ENCODE measurements around the gene ABCB1. TPM values are rescaled to one million over a fixed set of nuclear protein-coding genes. Genes with fewer than 3 reads are reported as not detected.

Gene ABCB1
- total and polyA plus RNA-seq, 2 of the 13 experiments (the other 11 are each of a cell fraction or from before 2014, with no cell fraction given) = 42.8 to 52.6 TPM

DNA sequence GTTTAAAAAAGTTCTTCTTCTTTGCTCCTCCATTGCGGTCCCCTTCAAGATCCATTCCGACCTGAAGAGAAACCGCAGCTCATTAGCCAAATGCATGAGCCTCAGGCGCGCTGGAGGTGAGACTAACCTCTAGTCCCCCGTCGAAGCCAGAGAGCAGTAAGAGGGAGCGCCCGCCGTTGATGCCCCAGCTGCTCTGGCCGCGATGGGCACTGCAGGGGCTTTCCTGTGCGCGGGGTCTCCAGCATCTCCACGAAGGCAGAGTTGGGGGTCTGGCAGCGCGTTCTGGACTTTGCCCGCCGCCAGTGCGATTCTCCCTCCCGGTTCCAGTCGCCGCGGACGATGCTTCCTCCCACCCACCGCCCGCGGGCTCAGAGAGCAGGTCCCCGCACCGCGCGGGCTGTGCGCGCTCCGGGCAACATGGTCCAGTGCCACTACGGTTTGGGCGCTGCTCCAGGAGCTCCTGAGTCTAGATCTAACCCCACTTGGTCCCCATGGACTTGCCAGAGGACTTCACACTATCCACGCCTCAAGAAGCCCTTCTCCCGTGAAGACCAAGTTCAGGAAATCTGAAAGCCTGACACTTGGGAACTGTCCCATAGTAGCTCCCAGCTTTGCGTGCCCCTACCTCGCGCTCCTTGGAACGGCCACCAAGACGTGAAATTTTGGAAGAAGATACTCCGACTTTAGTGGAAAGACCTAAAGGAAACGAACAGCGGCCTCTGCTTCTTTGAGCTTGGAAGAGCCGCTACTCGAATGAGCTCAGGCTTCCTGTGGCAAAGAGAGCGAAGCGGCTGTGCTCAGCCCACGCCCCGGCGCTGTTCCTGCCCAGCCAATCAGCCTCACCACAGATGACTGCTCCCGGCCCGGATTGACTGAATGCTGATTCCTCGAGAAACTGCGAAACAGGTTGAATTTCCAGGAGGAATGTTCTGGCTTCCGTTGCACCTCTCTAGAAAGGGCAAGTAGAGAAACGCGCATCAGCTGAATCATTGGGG is at the start of gene ABCB1 (continued):
- TF ChIP-seq SATB2 (CRISPR knock-in tag; IDR thresholded peaks at IDR 0.05) (no peak), ZNF12 (CRISPR knock-in tag; IDR thresholded peaks at IDR 0.05) (no peak), ZNF777 (CRISPR knock-in tag; IDR thresholded peaks at IDR 0.05) (peak; percentile 94), SP4 (CRISPR knock-in tag; IDR thresholded peaks at IDR 0.05) (no peak), ZNF605 (CRISPR knock-in tag; IDR thresholded peaks at IDR 0.05) (peak; percentile 44; the same call in 1 of the 2 replicates), TCF7L2 (IDR thresholded peaks at IDR 0.05; ENCODE audit: low read depth, low read length) (no peak), ZFP37 (CRISPR knock-in tag; IDR thresholded peaks at IDR 0.05; ENCODE audit: borderline replicate concordance) (no peak; the same call in 1 of the 2 replicates), BRCA1 (CRISPR knock-in tag; IDR thresholded peaks at IDR 0.05) (no peak), ETV6 (CRISPR knock-in tag; conservative IDR thresholded peaks at IDR 0.05) (no peak), ZNF816 (CRISPR knock-in tag; IDR thresholded peaks at IDR 0.05; ENCODE audit: borderline replicate concordance) (no peak; the same call in 1 of the 2 replicates), SRY (CRISPR knock-in tag; IDR thresholded peaks at IDR 0.05) (peak; percentile 48; the same call in 1 of the 2 replicates), KLF13 (CRISPR knock-in tag; IDR thresholded peaks at IDR 0.05) (no peak), CEBPG (CRISPR knock-in tag; IDR thresholded peaks at IDR 0.05) (peak; percentile 18; the same call in 1 of the 2 replicates), SOX6 (IDR thresholded peaks at IDR 0.05) (no peak), SOX6 (CRISPR knock-in tag; IDR thresholded peaks at IDR 0.05) (peak; percentile 48; the same call in 1 of the 2 replicates)
- TF ChIP-seq, protein P1, sequence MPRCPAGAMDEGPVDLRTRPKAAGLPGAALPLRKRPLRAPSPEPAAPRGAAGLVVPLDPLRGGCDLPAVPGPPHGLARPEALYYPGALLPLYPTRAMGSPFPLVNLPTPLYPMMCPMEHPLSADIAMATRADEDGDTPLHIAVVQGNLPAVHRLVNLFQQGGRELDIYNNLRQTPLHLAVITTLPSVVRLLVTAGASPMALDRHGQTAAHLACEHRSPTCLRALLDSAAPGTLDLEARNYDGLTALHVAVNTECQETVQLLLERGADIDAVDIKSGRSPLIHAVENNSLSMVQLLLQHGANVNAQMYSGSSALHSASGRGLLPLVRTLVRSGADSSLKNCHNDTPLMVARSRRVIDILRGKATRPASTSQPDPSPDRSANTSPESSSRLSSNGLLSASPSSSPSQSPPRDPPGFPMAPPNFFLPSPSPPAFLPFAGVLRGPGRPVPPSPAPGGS (CRISPR knock-in tag; IDR thresholded peaks at IDR 0.05) = peak; percentile 40; the same call in 1 of the 2 replicates
- TF ChIP-seq, protein P2, sequence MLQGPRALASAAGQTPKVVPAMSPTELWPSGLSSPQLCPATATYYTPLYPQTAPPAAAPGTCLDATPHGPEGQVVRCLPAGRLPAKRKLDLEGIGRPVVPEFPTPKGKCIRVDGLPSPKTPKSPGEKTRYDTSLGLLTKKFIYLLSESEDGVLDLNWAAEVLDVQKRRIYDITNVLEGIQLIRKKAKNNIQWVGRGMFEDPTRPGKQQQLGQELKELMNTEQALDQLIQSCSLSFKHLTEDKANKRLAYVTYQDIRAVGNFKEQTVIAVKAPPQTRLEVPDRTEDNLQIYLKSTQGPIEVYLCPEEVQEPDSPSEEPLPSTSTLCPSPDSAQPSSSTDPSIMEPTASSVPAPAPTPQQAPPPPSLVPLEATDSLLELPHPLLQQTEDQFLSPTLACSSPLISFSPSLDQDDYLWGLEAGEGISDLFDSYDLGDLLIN (CRISPR knock-in tag; IDR thresholded peaks at IDR 0.05; ENCODE audit: borderline replicate concordance) = no peak
- TF ChIP-seq, protein P3, sequence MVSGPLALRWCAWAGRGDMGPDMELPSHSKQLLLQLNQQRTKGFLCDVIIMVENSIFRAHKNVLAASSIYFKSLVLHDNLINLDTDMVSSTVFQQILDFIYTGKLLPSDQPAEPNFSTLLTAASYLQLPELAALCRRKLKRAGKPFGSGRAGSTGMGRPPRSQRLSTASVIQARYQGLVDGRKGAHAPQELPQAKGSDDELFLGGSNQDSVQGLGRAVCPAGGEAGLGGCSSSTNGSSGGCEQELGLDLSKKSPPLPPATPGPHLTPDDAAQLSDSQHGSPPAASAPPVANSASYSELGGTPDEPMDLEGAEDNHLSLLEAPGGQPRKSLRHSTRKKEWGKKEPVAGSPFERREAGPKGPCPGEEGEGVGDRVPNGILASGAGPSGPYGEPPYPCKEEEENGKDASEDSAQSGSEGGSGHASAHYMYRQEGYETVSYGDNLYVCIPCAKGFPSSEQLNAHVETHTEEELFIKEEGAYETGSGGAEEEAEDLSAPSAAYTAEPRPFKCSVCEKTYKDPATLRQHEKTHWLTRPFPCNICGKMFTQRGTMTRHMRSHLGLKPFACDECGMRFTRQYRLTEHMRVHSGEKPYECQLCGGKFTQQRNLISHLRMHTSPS (CRISPR knock-in tag; IDR thresholded peaks at IDR 0.05; ENCODE audit: low read depth) = no peak
- TF ChIP-seq, protein P4, sequence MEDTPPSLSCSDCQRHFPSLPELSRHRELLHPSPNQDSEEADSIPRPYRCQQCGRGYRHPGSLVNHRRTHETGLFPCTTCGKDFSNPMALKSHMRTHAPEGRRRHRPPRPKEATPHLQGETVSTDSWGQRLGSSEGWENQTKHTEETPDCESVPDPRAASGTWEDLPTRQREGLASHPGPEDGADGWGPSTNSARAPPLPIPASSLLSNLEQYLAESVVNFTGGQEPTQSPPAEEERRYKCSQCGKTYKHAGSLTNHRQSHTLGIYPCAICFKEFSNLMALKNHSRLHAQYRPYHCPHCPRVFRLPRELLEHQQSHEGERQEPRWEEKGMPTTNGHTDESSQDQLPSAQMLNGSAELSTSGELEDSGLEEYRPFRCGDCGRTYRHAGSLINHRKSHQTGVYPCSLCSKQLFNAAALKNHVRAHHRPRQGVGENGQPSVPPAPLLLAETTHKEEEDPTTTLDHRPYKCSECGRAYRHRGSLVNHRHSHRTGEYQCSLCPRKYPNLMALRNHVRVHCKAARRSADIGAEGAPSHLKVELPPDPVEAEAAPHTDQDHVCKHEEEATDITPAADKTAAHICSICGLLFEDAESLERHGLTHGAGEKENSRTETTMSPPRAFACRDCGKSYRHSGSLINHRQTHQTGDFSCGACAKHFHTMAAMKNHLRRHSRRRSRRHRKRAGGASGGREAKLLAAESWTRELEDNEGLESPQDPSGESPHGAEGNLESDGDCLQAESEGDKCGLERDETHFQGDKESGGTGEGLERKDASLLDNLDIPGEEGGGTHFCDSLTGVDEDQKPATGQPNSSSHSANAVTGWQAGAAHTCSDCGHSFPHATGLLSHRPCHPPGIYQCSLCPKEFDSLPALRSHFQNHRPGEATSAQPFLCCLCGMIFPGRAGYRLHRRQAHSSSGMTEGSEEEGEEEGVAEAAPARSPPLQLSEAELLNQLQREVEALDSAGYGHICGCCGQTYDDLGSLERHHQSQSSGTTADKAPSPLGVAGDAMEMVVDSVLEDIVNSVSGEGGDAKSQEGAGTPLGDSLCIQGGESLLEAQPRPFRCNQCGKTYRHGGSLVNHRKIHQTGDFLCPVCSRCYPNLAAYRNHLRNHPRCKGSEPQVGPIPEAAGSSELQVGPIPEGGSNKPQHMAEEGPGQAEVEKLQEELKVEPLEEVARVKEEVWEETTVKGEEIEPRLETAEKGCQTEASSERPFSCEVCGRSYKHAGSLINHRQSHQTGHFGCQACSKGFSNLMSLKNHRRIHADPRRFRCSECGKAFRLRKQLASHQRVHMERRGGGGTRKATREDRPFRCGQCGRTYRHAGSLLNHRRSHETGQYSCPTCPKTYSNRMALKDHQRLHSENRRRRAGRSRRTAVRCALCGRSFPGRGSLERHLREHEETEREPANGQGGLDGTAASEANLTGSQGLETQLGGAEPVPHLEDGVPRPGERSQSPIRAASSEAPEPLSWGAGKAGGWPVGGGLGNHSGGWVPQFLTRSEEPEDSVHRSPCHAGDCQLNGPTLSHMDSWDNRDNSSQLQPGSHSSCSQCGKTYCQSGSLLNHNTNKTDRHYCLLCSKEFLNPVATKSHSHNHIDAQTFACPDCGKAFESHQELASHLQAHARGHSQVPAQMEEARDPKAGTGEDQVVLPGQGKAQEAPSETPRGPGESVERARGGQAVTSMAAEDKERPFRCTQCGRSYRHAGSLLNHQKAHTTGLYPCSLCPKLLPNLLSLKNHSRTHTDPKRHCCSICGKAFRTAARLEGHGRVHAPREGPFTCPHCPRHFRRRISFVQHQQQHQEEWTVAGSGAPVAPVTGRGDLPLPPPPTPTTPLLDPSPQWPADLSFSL (CRISPR knock-in tag; IDR thresholded peaks at IDR 0.05) = no peak
